Immature natural killer cell (primary cell): ENCODE results near the gene SNRPA1. TPM values are rescaled to one million over a fixed set of nuclear protein-coding genes. Genes with fewer than 3 reads are reported as not detected.
A peak's percentile ranks its signal among the peaks of the same experiment; 100 is the strongest.
"Not testable (repeated sequence)": the region's sequence is repeated elsewhere in the genome, so short reads cannot be mapped to it uniquely, and the experiment has no call there.

Experiments used
- DNase-seq, 3 donors: peaks; one replicate each; pipeline ENCODE4 v3.0.0; 2022; ENCODE audit warnings: mixed read lengths in 1 of 3
- H3K27ac Mint-ChIP-seq, 6 donors: one replicate each; pipeline ENCODE4 v1.8.0; 2020; ENCODE audit warnings: mixed read lengths in 6 of 6, mild to moderate bottlenecking in 5 of 6, inconsistent platforms in 4 of 6, moderate library complexity in 3 of 6
- H3K27me3 Mint-ChIP-seq, 3 donors: one replicate each; pipeline ENCODE4 v1.8.0; 2020 to 2021; ENCODE audit warnings: low read depth in 3 of 3, mild to moderate bottlenecking in 3 of 3, mixed read lengths in 3 of 3, moderate library complexity in 3 of 3, inconsistent platforms in 1 of 3
- H3K36me3 Mint-ChIP-seq, 3 donors: one replicate each; pipeline ENCODE4 v1.8.0; 2020; ENCODE audit warnings: mixed read lengths in 3 of 3, inconsistent platforms in 2 of 3, mild to moderate bottlenecking in 2 of 3
- H3K4me1 Mint-ChIP-seq, 2 donors: one replicate each; pipeline ENCODE4 v1.8.0; 2020; ENCODE audit warnings: inconsistent platforms in 2 of 2, mild to moderate bottlenecking in 2 of 2, mixed read lengths in 2 of 2, moderate library complexity in 1 of 2
- H3K4me3 Mint-ChIP-seq, 5 donors: one replicate each; pipeline ENCODE4 v1.8.0; 2020; ENCODE audit warnings: mild to moderate bottlenecking in 5 of 5, mixed read lengths in 5 of 5, inconsistent platforms in 3 of 5, moderate library complexity in 3 of 5
- H3K9me3 Mint-ChIP-seq, 6 donors: one replicate each; pipeline ENCODE4 v1.8.0; 2020; ENCODE audit warnings: mild to moderate bottlenecking in 6 of 6, mixed read lengths in 6 of 6, inconsistent platforms in 4 of 6, moderate library complexity in 3 of 6
- polyA plus RNA-seq, 3 donors: library from polyadenylated mRNA; unstranded; fragments of 300-500 nt; fragmentation: Illumina TruSeq; gene quantifications; one replicate each; pipeline ENCODE4 v1.2.3, GENCODE V29; 2021

Gene SNRPA1
- polyA plus RNA-seq, result 10 to 100 TPM; 38.6 to 65.0 (median 53.4) TPM

GRCh38 chr15:101294731-101295606 lies at the start of gene SNRPA1:
Gene SNRPA1 (minus strand): TSS chr15:101295248. CDS start chr15:101295178, 70 bp downstream.
- peak within 1 kb of the TSS; percentile 93 to 98 (median 96) for H3K27ac Mint-ChIP-seq
- peak within 1 kb of the TSS; percentile 95 to 100 (median 96) for H3K4me3 Mint-ChIP-seq
- peaks cover 39 to 56% of the 10 kb centered on the region in 2 donors for H3K4me1 Mint-ChIP-seq
- H3K27me3 Mint-ChIP-seq, result peaks cover 10 to 17% (median 15%) of the 10 kb centered on the region in 3 donors
- H3K9me3 Mint-ChIP-seq, result no peaks in the 10 kb centered on the region
- peaks cover 0 to 3% (median 3%) of the 10 kb centered on the region in 3 donors for H3K36me3 Mint-ChIP-seq
- DNase-seq, result peak; percentile 95

DNA sequence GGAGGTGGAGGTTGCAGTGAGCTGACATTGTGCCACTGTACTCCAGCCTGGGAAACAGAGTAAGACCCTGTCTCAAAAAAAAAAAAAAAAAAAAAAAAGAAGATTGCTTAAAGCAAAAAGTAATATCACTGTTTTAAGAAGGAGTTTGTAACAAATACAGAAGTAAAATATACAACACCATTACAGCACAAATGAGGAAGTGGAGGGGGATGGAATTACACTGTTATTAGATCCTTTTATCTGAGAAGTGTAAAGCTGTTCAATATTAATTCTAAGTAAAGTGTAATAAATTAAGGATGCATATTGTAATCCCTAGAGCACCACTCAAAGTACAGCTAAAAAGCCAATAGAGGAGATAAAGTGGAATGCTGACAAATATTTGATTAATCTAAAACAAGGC lies 47.0 kb upstream of the SNRPA1 start:
- Mint-ChIP-seq H3K4me3 (no peak overlapping the region), H3K4me1 (peaks cover 0 to 2% of the 10 kb centered on the region in 2 donors), H3K36me3 (peaks cover 0 to 3% (median 0%) of the 10 kb centered on the region in 3 donors), H3K27me3 (peaks cover 3 to 7% (median 5%) of the 10 kb centered on the region in 3 donors), H3K27ac (no peak overlapping the region), H3K9me3 (no peaks in the 10 kb centered on the region)
- DNase-seq, result no peak

DNA sequence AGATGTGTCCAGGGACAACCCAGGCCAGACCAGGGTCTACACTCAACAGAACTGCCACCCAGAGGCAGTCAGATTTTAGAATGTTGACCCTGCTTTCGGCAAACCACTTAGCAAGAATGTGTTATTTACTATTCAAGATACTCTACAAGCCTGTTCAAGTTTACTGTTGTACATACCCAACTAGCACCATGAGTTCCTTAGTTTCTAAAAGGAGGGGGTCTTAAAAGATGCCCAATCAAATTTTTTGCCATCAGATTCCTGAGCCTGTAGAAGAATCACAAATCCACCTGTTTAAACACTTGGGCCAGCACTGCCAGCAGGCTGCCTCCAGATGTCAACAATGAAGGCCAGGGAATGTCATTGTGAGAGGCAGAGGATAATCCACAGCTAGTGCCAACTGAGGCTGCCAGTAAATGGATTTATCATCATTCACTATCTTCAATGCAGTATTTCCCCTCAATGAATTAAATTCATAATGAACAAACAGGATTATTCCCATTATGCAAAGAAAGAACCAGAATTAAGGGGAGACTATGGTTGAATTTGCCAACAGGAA lies 43.5 kb upstream of the SNRPA1 start:
- Mint-ChIP-seq H3K27ac (no peak overlapping the region), H3K36me3 (no peaks in the 10 kb centered on the region), H3K9me3 (peaks cover 2 to 16% (median 8%) of the 10 kb centered on the region in 6 donors), H3K27me3 (peaks cover 7 to 25% (median 18%) of the 10 kb centered on the region in 3 donors), H3K4me1 (peaks cover 17 to 26% of the 10 kb centered on the region in 2 donors), H3K4me3 (no peak overlapping the region)
- DNase-seq, result no peak

DNA sequence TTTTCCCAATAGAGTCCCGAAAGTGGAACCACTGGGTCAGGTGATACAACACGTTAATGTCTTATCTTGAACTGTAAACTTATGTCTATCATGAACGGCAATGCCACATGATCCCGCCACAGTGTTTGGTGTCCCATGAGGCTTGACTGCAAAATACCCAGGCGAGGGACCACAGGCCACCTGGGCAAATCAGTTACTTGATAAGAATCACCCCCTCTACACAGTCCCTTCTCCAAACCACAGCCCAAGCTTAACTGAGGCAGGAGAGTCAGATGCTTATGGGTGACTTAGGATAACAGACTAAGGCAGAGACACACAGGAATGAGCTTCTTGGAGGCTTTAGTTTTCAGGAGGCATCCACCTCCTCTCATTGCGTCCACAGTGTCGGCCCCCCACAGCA lies 42.9 kb upstream of the SNRPA1 start:
- Mint-ChIP-seq H3K4me3 (no peak overlapping the region), H3K27ac (no peak overlapping the region)

GRCh38 chr15:101333907-101334789 lies 39.1 kb upstream of the SNRPA1 start:
- peaks cover 27 to 40% of the 10 kb centered on the region in 2 donors for H3K4me1 Mint-ChIP-seq
- not testable (repeated sequence) for H3K36me3 Mint-ChIP-seq
- peak overlapping the region; percentile 86 to 94 (median 92) for H3K27ac Mint-ChIP-seq
- H3K9me3 Mint-ChIP-seq, result peaks cover 2 to 21% (median 11%) of the 10 kb centered on the region in 6 donors
- H3K4me3 Mint-ChIP-seq, result peak overlapping the region in 2 of 5 donors; percentile 15 to 38
- peak; percentile 69 to 79 (median 78) for DNase-seq
- peaks cover 4 to 28% (median 18%) of the 10 kb centered on the region in 3 donors for H3K27me3 Mint-ChIP-seq

More for the DNA sequence above, 42.9 kb upstream of the SNRPA1 start:
- DNase-seq, result no peak
- Mint-ChIP-seq H3K27me3 (peaks cover 7 to 25% (median 18%) of the 10 kb centered on the region in 3 donors), H3K36me3 (peaks cover 0 to 3% (median 0%) of the 10 kb centered on the region in 3 donors), H3K9me3 (peaks cover 2 to 19% (median 10%) of the 10 kb centered on the region in 6 donors), H3K4me1 (peaks cover 23 to 32% of the 10 kb centered on the region in 2 donors)

DNA sequence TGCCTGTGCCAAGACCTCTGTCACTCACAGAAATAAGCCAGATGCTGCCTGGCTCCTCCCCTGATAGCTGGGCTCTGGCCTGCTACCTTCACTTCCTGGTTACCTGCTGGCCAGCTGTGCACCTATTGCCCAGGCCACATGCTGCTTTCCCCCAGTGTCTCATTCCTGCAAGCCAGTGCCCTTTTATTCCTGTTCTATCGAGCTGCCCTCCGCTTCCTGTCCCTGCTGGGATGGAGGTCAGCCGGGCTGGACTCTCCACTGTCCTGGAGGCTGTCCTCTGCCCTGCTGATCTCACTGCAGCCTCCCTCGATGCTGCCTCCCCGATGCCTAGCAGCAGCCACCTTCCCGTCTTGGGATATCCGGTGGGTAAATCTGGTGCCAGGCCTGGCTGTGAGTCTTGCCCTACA lies 37.0 kb upstream of the SNRPA1 start:
- peaks cover 2 to 21% (median 11%) of the 10 kb centered on the region in 6 donors for H3K9me3 Mint-ChIP-seq
- H3K27me3 Mint-ChIP-seq, result peaks cover 4 to 24% (median 22%) of the 10 kb centered on the region in 3 donors
- no peak for DNase-seq
- H3K4me1 Mint-ChIP-seq, result peaks cover 25 to 40% of the 10 kb centered on the region in 2 donors
- H3K27ac Mint-ChIP-seq, result peak overlapping the region in 4 of 6 donors; percentile 40 to 80 (median 50)
- H3K36me3 Mint-ChIP-seq, result peaks cover 0 to 5% (median 3%) of the 10 kb centered on the region in 3 donors
- no peak overlapping the region for H3K4me3 Mint-ChIP-seq

DNA sequence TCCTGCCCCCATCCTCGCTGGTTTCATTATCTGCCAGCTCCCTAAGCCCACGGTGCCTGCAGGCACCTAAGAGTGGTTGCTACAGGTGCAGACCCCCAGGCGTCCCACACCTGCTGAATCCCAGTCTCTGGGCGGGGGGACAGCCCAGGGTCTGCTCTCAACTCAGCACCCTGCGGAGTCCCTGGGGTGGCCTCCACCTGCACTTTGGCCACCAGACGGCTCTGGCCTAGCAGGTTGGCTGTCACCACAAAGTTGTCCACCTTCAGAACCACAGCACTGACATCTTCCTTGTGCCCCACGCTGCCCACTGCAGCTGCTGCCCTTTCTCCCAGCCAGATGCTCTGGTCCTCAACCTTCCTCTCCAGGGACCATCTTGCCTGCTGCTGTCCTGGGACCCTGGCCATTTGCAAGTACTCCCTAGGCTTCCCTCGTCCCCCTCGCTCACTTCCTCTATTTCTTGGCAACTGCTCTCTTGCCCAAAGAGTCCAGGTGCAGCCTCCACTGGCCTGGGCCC lies 34.9 kb upstream of the SNRPA1 start:
- peaks cover 0 to 7% (median 5%) of the 10 kb centered on the region in 3 donors for H3K36me3 Mint-ChIP-seq
- H3K27ac Mint-ChIP-seq, result peak overlapping the region in 1 of 6 donors; percentile 57
- no peak overlapping the region for H3K4me3 Mint-ChIP-seq
- DNase-seq, result no peak
- H3K9me3 Mint-ChIP-seq, result peaks cover 2 to 18% (median 8%) of the 10 kb centered on the region in 6 donors
- H3K27me3 Mint-ChIP-seq, result peaks cover 3 to 17% (median 13%) of the 10 kb centered on the region in 3 donors
- peaks cover 19 to 27% of the 10 kb centered on the region in 2 donors for H3K4me1 Mint-ChIP-seq

DNA sequence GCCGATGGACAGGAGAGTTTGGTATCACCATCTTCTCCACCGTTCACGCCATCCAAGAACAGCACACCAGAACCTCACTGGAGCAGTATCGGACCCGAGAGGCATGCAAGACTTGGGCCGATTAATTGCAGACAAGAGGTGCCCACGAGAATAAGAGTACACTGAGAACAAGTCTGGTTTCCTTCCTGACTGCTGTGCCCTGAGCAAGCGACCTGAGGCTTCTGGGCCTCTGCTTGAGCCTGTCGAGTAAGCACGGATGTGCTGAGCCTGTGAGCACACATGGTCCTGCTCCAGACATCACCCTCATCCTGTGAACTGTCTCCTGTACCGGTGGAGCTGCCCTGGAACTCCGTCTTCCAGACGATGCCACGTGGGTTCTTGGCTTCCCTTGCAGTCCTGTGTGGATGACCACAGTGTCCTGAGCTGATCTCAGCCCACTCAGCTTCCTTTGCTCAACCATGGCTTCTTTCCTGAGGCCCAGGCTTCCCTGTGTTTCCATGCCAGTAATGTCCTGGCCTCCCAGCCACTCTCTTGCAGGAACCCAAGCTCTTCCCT lies 34.3 kb upstream of the SNRPA1 start:
- Mint-ChIP-seq H3K36me3 (peaks cover 0 to 7% (median 5%) of the 10 kb centered on the region in 3 donors), H3K4me1 (peaks cover 14 to 22% of the 10 kb centered on the region in 2 donors), H3K27me3 (peaks cover 0 to 12% (median 8%) of the 10 kb centered on the region in 3 donors), H3K27ac (no peak overlapping the region), H3K9me3 (peaks cover 2 to 13% (median 7%) of the 10 kb centered on the region in 6 donors), H3K4me3 (no peak overlapping the region)
- no peak for DNase-seq

DNA sequence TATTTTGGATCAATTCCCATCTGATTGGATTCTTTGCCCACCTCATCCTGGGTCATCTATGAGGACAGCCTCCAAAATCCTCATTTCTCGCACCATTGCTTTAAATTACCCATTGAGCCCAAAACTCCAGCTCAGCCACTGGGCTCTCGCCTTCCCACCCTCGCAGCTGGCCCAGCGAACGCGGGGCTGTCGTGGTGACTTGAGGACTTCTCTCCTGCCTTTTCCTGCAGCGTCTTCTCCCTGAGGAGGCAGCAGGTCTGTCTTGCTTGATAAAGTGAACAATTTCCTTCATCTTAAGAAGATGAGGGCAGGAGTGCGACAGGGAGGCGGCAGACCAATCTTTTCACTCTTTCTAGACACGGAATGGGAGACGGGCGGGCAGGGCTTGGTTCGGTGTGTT lies 33.0 kb upstream of the SNRPA1 start:
- Mint-ChIP-seq H3K9me3 (peaks cover 0 to 4% (median 1%) of the 10 kb centered on the region in 6 donors), H3K36me3 (peaks cover 0 to 5% (median 4%) of the 10 kb centered on the region in 3 donors), H3K27me3 (peaks cover 0 to 6% (median 4%) of the 10 kb centered on the region in 3 donors), H3K4me1 (peaks cover 4 to 9% of the 10 kb centered on the region in 2 donors), H3K27ac (peak overlapping the region in 2 of 6 donors; percentile 35 to 78), H3K4me3 (no peak overlapping the region)
- DNase-seq, result no peak

DNA sequence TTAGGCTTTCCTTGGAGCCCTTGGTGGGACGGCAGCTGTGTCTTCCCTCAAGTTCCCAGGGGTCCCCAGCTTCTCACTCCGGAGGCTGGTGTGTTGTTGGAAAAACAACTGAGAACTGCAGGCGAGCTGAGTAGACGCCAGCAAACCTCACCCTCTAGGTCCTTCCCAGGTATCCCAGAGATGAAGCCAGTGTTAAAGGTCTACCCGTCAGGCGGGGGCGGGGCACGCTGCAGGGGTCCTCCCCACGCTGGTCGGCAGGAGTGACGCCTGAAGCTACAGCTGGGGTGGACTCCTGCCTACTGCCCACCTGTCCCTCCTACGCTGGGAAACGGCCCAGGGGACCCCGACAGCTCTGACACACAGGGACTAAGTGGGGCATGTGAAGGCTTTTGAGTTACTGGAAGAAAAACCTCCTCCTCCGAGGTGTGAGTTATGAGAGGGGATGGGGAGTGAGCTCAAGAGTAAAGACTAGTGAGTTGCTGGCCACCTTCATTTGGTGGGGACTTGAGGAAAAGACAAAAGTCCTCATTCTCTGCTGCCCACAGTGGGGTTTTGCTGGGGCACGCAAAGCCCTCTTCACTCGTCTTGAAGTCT lies 32.2 kb upstream of the SNRPA1 start:
- H3K36me3 Mint-ChIP-seq, result peaks cover 0 to 5% (median 4%) of the 10 kb centered on the region in 3 donors
- DNase-seq, result no peak
- H3K27ac Mint-ChIP-seq, result no peak overlapping the region
- H3K4me3 Mint-ChIP-seq, result no peak overlapping the region
- H3K9me3 Mint-ChIP-seq, result peaks cover 0 to 2% (median 0%) of the 10 kb centered on the region in 6 donors
- H3K4me1 Mint-ChIP-seq, result peaks cover 0 to 1% of the 10 kb centered on the region in 2 donors
- H3K27me3 Mint-ChIP-seq, result peaks cover 0 to 4% (median 0%) of the 10 kb centered on the region in 3 donors

- H3K27ac Mint-ChIP-seq, result no peak overlapping the region
- H3K4me3 Mint-ChIP-seq, result no peak overlapping the region
- H3K4me1 Mint-ChIP-seq, result peaks cover 0 to 2% of the 10 kb centered on the region in 2 donors
- H3K9me3 Mint-ChIP-seq, result peaks cover 0 to 2% (median 0%) of the 10 kb centered on the region in 6 donors
- DNase-seq, result no peak
- H3K27me3 Mint-ChIP-seq, result peaks cover 0 to 4% (median 0%) of the 10 kb centered on the region in 3 donors
- H3K36me3 Mint-ChIP-seq, result peaks cover 0 to 5% (median 4%) of the 10 kb centered on the region in 3 donors
Observed at GRCh38 chr15:101326462-101327146, 31.6 kb upstream of the SNRPA1 start.

DNA sequence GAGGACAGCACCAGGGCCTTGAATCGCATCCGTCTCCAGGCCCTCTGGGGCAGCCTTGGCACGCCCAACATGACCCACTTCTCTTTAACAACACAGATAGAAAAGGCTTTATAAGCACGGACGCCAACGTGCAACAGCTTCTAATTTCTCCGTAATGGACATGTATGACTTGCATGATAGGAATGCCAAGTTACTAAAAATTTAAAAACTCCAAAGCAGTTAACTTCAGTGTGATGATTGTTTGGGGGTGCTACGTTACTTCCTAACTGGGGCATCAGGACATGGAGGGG lies 30.9 kb upstream of the SNRPA1 start:
- Mint-ChIP-seq H3K36me3 (peaks cover 0 to 5% (median 4%) of the 10 kb centered on the region in 3 donors), H3K4me1 (peaks cover 4 to 8% of the 10 kb centered on the region in 2 donors), H3K27me3 (peaks cover 0 to 4% (median 0%) of the 10 kb centered on the region in 3 donors), H3K4me3 (no peak overlapping the region), H3K9me3 (peaks cover 0 to 2% (median 0%) of the 10 kb centered on the region in 6 donors), H3K27ac (no peak overlapping the region)
- no peak for DNase-seq
